ENCODE measurements around the gene GASK1A.

DNA sequence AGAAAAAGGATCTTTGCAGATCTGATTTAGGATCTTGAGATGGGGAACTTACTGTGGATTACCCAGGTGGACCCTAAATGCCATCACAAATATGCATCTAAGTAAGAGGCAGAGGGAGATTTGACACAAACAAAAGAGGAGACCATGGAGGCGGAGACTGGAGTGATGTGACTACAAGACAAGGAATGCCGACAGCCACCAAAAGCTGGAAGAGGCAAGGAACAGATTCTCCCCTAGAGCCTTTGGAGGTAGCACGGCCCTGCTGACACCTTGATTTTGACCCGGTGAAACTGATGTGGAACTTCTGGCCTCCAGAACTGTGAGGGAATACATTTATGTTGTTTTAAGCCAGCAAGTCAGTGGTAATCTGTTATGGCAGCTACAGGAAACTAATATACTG, 44.0 kb downstream of the GASK1A start:
- TF ChIP-seq, protein P1, sequence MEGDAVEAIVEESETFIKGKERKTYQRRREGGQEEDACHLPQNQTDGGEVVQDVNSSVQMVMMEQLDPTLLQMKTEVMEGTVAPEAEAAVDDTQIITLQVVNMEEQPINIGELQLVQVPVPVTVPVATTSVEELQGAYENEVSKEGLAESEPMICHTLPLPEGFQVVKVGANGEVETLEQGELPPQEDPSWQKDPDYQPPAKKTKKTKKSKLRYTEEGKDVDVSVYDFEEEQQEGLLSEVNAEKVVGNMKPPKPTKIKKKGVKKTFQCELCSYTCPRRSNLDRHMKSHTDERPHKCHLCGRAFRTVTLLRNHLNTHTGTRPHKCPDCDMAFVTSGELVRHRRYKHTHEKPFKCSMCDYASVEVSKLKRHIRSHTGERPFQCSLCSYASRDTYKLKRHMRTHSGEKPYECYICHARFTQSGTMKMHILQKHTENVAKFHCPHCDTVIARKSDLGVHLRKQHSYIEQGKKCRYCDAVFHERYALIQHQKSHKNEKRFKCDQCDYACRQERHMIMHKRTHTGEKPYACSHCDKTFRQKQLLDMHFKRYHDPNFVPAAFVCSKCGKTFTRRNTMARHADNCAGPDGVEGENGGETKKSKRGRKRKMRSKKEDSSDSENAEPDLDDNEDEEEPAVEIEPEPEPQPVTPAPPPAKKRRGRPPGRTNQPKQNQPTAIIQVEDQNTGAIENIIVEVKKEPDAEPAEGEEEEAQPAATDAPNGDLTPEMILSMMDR (IDR thresholded peaks at IDR 0.05) = no peak
- TF ChIP-seq POLR2A (IDR thresholded peaks at IDR 0.05) = no peak

All from heart left ventricle (tissue), 13 donors.